ENCODE results near the gene SMARCD1.
A peak's percentile ranks its signal among the peaks of the same experiment; 100 is the strongest.

SMARCD1 gene

DNA sequence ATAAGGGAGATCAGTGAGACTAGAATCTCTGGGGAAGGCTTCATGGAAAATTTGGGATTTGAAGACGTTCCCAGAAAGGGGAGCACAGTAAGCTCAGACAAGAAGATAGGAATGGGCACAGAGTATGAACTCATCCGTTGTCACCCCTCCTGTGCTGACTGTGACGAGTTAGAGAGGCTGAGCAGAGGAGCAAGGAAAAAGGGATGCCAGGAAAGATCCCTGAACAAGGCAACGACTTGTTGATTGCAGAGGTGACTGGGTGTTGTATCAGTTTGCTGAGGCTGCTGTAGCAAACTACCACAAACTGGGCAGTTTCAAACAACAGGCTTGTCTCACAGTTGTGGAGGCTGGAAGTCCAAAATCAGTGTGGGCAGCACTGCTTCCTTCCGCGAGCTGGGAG is 12.8 kb downstream of the SMARCD1 start:
- peaks cover 78% of the 10 kb centered on the region for H3K36me3 ChIP-seq (ENCODE audit: control insufficient read depth, insufficient read depth, low read length)
- no peaks in the 10 kb centered on the region for H3K27me3 ChIP-seq (ENCODE audit: control insufficient read depth, insufficient read depth, low read length)
- no peak overlapping the region for H3K9ac ChIP-seq (ENCODE audit: low read depth, low read length)
- no peak overlapping the region for H3K4me3 ChIP-seq (ENCODE audit: low read depth, low read length)
- peaks cover 5% of the 10 kb centered on the region; the same call in 1 of the 2 replicates for H3K4me1 ChIP-seq (ENCODE audit: control insufficient read depth, insufficient read depth, low read length)
- no peak overlapping the region for H3K27ac ChIP-seq (ENCODE audit: low read depth, low read length)
- H3K9me3 ChIP-seq (ENCODE audit: control insufficient read depth, insufficient read depth, low read length): no peaks in the 10 kb centered on the region

DNA sequence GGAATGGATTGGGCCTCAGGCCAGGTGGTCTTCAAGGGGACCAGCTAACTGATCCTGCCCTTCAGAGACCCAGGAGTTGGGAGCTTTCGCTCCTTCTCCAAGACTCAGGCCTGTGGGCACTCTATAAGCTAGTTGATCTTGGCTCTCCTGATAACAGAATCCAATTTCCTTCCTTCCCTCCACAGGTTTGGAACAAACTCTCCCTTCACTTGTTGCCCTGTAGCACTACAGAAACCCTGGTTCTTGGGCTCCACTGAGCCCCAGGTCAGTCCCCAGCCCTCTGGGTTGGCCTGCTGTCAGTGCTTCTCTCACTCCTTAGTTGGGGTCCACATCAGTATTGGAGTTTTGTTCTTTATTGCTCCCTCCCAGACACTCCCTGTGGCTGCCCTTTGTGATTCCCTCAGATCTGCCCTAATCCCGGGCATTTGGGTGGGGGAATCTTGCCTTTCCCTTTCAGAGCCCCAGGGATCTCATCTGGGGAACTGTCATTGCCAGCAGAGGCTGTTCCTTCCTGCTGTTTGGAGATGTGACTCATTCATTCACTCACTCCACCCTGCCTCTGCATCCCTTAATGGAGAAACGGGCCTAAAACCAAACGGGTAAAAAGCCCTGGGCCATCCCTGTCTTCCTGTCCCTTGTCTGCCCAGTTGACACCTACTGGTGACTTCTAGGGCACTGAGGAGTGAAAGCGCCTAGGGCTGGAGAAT is 14.3 kb downstream of the SMARCD1 start:
- Histone ChIP-seq H3K9ac (ENCODE audit: low read depth, low read length) (no peak overlapping the region), H3K27me3 (ENCODE audit: control insufficient read depth, insufficient read depth, low read length) (no peaks in the 10 kb centered on the region)

DNA sequence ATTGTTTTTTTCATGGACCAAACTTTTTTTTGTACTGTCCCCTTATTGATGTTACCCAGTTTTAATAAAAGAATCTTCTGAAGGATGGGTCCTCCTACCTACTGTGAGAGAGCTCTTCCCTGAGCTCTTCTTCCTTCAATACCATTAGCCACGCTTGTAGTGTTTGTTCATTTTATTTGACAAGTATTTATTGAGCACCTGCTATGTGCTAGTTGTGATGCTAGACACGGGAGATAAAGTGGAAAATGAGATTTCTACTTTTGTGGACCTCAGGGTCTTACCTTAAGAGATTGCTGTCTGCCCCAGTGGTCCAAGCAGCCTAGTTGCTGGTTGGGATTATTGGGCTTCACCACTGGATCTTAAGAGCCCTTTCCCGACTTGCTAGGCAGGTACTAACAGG is 15.4 kb downstream of the SMARCD1 start:
- H3K27ac ChIP-seq (ENCODE audit: low read depth, low read length): no peak overlapping the region
- H3K36me3 ChIP-seq (ENCODE audit: control insufficient read depth, insufficient read depth, low read length): peaks cover 54% of the 10 kb centered on the region
- no peak overlapping the region for H3K9ac ChIP-seq (ENCODE audit: low read depth, low read length)

More for the DNA sequence above, 14.3 kb downstream of the SMARCD1 start:
- Histone ChIP-seq H3K27ac (ENCODE audit: low read depth, low read length) (peak overlapping the region; percentile 77), H3K9me3 (ENCODE audit: control insufficient read depth, insufficient read depth, low read length) (no peaks in the 10 kb centered on the region), H3K36me3 (ENCODE audit: control insufficient read depth, insufficient read depth, low read length) (peaks cover 63% of the 10 kb centered on the region), H3K4me3 (ENCODE audit: low read depth, low read length) (no peak overlapping the region), H3K4me1 (ENCODE audit: control insufficient read depth, insufficient read depth, low read length) (peaks cover 11% of the 10 kb centered on the region; the same call in 1 of the 2 replicates)

DNA sequence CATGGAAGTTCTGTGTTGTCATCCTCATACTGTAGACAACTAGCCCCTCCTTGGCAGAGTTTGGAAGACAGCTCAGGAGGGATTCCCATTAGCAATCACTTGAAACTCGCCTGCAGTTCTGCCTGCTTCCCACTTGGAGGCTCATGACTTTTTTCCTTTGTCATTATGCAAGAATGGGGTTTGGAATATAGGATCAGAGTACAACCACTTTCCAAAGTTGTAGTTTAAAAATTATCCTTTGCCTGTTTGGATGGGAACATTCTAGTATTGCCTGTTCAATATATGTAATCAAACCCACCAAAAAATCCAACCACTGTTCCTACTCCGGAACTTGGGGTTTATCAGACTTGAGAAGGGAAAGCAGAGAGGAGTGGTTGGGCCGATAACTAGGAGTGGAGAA is 16.5 kb downstream of the SMARCD1 start:
- Histone ChIP-seq H3K27me3 (ENCODE audit: control insufficient read depth, insufficient read depth, low read length) (no peaks in the 10 kb centered on the region), H3K4me1 (ENCODE audit: control insufficient read depth, insufficient read depth, low read length) (peaks cover 11% of the 10 kb centered on the region; the same call in 1 of the 2 replicates), H3K9ac (ENCODE audit: low read depth, low read length) (no peak overlapping the region), H3K9me3 (ENCODE audit: control insufficient read depth, insufficient read depth, low read length) (no peaks in the 10 kb centered on the region), H3K27ac (ENCODE audit: low read depth, low read length) (peak overlapping the region; percentile 64), H3K4me3 (ENCODE audit: low read depth, low read length) (no peak overlapping the region), H3K36me3 (ENCODE audit: control insufficient read depth, insufficient read depth, low read length) (peaks cover 43% of the 10 kb centered on the region)

More for the DNA sequence above, 15.4 kb downstream of the SMARCD1 start:
- no peak overlapping the region for H3K4me3 ChIP-seq (ENCODE audit: low read depth, low read length)
- no peaks in the 10 kb centered on the region for H3K9me3 ChIP-seq (ENCODE audit: control insufficient read depth, insufficient read depth, low read length)
- H3K4me1 ChIP-seq (ENCODE audit: control insufficient read depth, insufficient read depth, low read length): peaks cover 11% of the 10 kb centered on the region; the same call in 1 of the 2 replicates
- no peaks in the 10 kb centered on the region for H3K27me3 ChIP-seq (ENCODE audit: control insufficient read depth, insufficient read depth, low read length)

DNA sequence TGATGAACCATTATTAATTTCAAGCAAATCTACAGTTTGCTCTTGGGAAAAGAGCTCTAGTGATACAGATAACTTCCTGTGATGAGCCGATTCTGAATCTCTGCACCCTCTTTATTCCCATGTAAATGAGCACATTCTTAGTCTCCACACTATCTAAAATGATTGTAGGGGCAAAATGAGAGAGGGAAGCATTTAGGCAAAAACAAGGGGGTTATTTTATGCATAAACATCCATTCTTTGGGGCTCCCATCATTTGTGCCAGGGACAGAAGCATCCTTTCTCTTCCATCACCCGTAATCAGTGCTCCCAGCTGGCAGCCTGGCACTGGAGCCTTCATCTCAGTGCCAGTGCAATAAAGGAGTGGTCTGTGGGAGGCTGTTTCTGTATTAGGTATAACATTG is 17.0 kb downstream of the SMARCD1 start:
- Histone ChIP-seq H3K36me3 (ENCODE audit: control insufficient read depth, insufficient read depth, low read length) (peaks cover 38% of the 10 kb centered on the region), H3K27me3 (ENCODE audit: control insufficient read depth, insufficient read depth, low read length) (no peaks in the 10 kb centered on the region), H3K27ac (ENCODE audit: low read depth, low read length) (no peak overlapping the region), H3K9me3 (ENCODE audit: control insufficient read depth, insufficient read depth, low read length) (no peaks in the 10 kb centered on the region), H3K4me3 (ENCODE audit: low read depth, low read length) (no peak overlapping the region), H3K4me1 (ENCODE audit: control insufficient read depth, insufficient read depth, low read length) (peaks cover 11% of the 10 kb centered on the region; the same call in 1 of the 2 replicates), H3K9ac (ENCODE audit: low read depth, low read length) (no peak overlapping the region)

DNA sequence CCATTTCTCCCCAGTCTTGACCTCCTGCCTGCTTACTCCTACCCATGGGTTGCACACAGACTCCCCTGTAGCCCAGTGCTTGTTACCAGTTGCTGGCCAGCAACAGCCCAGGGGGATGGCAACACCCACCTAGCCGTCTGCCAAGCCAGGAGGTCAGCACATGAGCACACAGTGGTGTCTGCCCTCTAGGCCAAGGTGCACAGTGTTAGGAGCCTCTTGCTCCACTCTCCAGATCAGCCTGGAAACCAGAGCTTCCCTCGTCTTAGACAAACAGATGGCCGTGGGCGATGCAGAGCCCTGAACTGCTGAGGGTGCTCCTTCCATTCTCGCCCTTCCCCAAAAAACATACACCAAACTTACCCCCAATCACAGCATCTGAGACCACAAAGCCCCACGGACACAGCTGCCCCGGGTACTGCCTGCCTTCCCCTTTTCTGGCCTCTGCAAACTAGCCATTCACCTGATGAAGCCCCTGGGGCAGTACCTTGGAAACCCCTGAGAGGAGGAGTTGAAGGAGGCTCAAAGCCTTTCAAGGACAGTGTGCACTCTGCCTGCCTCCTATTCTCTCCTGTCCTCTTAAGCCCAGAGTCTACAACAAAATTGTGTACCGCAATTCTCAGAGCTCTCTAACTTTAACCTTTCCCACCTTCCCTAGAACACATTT is 17.6 kb downstream of the SMARCD1 start:
- Histone ChIP-seq H3K36me3 (ENCODE audit: control insufficient read depth, insufficient read depth, low read length) (peaks cover 36% of the 10 kb centered on the region), H3K27ac (ENCODE audit: low read depth, low read length) (no peak overlapping the region), H3K9ac (ENCODE audit: low read depth, low read length) (no peak overlapping the region), H3K4me1 (ENCODE audit: control insufficient read depth, insufficient read depth, low read length) (peaks cover 11% of the 10 kb centered on the region; the same call in 1 of the 2 replicates), H3K9me3 (ENCODE audit: control insufficient read depth, insufficient read depth, low read length) (no peaks in the 10 kb centered on the region), H3K27me3 (ENCODE audit: control insufficient read depth, insufficient read depth, low read length) (no peaks in the 10 kb centered on the region), H3K4me3 (ENCODE audit: low read depth, low read length) (no peak overlapping the region)

DNA sequence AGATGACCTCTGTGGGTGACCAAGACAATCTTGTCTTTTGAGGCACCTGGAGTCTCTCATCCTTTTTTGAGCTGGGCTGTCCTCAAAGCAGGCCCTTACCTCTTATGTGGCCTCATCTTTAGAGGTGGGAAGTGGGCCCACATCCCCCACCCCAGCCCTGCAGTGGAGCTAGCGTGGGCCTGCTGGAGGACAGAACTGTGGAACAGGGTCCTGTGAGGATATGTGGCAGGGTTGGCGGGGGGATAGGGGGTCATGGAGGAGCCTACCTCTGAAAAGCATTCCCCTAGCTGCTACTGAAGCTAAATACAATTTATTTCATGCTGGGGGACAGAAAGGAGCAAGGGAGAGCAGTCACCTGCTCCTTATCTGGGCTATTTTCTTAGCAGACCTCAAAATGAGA is 18.2 kb downstream of the SMARCD1 start:
- Histone ChIP-seq H3K27ac (ENCODE audit: low read depth, low read length) (no peak overlapping the region), H3K9me3 (ENCODE audit: control insufficient read depth, insufficient read depth, low read length) (no peaks in the 10 kb centered on the region), H3K9ac (ENCODE audit: low read depth, low read length) (no peak overlapping the region), H3K36me3 (ENCODE audit: control insufficient read depth, insufficient read depth, low read length) (peaks cover 30% of the 10 kb centered on the region), H3K4me3 (ENCODE audit: low read depth, low read length) (no peak overlapping the region), H3K4me1 (ENCODE audit: control insufficient read depth, insufficient read depth, low read length) (peaks cover 11% of the 10 kb centered on the region; the same call in 1 of the 2 replicates), H3K27me3 (ENCODE audit: control insufficient read depth, insufficient read depth, low read length) (no peaks in the 10 kb centered on the region)

DNA sequence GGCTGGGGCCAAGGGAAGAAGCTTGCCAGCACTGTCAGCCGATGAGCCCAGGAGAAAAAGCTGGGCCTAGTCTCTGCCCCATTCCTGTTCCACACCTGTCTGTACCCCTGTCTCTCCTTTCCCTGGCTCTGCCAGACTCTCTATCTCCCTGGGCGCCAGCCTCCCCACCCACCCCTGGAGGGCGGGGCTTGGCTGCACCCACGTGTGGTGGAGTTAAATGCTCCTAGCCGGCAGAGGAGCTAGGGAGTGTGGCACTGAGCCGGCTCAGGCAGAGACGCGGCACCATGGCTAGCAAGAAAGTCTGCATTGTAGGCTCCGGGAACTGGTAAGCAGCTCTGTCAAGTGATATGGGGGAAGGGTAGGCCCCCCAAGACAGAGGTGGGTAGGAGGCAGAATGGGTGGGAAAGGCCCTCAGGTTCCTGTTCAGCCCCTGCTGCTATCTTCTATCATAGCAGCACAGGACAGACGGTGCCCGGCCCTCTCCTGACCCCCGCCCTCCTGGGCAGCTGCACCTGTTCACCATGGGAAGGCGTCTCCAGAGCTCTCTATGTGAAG is 18.7 kb downstream of the SMARCD1 start, which contains the start of gene GPD1:
Gene GPD1 (plus strand): TSS at position 242 of the 555 bp plus-strand sequence. CDS start 43 bp downstream, at position 285.
- Histone ChIP-seq H3K27ac (ENCODE audit: low read depth, low read length) (no peak within 1 kb of the TSS), H3K9me3 (ENCODE audit: control insufficient read depth, insufficient read depth, low read length) (no peaks in the 10 kb centered on the region), H3K36me3 (ENCODE audit: control insufficient read depth, insufficient read depth, low read length) (peaks cover 25% of the 10 kb centered on the region), H3K9ac (ENCODE audit: low read depth, low read length) (no peak within 1 kb of the TSS), H3K4me3 (ENCODE audit: low read depth, low read length) (no peak within 1 kb of the TSS), H3K4me1 (ENCODE audit: control insufficient read depth, insufficient read depth, low read length) (peaks cover 11% of the 10 kb centered on the region; the same call in 1 of the 2 replicates), H3K27me3 (ENCODE audit: control insufficient read depth, insufficient read depth, low read length) (no peaks in the 10 kb centered on the region)

DNA sequence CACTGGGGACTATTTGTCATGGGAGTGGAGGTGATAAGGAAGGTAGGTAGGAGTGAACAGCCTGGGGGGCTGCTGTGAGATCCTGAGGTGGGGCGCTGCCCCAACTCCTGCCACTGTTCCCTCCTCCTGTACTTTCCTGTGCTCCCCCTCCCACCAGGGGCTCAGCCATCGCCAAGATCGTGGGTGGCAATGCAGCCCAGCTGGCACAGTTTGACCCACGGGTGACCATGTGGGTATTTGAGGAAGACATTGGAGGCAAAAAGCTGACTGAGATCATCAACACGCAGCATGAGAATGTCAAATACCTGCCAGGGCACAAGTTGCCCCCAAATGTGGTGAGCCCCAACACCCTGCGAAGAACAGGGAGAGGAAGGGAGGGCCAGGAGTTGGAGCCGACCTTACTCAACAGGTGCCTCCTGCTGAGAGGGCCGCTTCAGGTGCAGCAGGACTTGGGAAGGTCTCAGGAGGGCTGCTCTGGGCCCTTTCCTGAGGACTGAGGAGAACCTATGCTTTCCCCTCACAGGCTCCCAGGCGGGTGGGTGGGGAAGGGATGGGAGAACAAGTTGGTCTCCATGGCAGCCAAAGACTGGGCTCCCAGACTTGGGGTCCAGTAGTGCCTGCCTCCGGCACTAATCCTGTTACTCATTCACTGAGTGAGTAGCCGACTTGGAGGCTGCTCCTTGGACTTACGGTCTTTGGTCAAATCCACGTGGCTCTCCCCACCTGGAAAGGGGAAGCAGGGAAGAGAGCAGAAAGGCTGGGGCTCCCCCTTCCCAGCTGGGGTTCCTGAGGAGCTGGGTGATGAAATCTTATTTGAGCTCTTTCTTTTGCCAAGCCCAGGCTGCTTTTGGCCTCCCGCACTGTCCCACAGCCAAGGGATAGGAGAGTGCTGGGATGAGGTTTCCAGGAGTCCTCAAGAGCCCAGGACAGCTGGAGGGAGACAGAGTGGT is 19.6 kb downstream of the SMARCD1 start:
- H3K4me3 ChIP-seq (ENCODE audit: low read depth, low read length): no peak overlapping the region
- H3K36me3 ChIP-seq (ENCODE audit: control insufficient read depth, insufficient read depth, low read length): peaks cover 17% of the 10 kb centered on the region
- H3K27ac ChIP-seq (ENCODE audit: low read depth, low read length): no peak overlapping the region
- H3K4me1 ChIP-seq (ENCODE audit: control insufficient read depth, insufficient read depth, low read length): peaks cover 11% of the 10 kb centered on the region; the same call in 1 of the 2 replicates
- H3K9ac ChIP-seq (ENCODE audit: low read depth, low read length): no peak overlapping the region
- no peaks in the 10 kb centered on the region for H3K9me3 ChIP-seq (ENCODE audit: control insufficient read depth, insufficient read depth, low read length)
- H3K27me3 ChIP-seq (ENCODE audit: control insufficient read depth, insufficient read depth, low read length): no peaks in the 10 kb centered on the region

DNA sequence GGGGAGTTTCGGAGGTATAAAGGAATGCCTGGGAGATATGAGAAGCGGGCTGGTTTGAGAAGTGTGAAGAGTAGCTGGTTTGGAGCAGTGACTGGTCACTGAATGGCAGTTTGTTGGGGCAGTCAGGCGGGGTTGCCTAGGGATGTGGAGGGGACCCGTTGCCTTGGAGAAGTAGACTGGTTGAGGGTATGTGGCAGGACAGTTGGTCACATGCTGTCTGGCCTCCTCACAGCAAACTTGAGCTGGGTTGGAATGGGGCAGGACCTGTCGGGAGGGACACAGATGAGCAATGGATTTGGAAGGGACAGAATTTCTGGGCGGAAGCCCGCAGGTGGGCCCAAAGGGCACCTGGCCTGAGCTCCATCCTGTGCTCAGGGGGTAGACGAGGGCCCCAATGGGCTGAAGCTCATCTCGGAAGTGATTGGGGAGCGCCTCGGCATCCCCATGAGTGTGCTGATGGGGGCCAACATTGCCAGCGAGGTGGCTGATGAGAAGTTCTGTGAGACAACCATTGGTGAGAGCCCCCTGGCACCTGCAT is 20.8 kb downstream of the SMARCD1 start:
- Histone ChIP-seq H3K27me3 (ENCODE audit: control insufficient read depth, insufficient read depth, low read length) (no peaks in the 10 kb centered on the region), H3K4me1 (ENCODE audit: control insufficient read depth, insufficient read depth, low read length) (peaks cover 19% of the 10 kb centered on the region), H3K4me3 (ENCODE audit: low read depth, low read length) (no peak overlapping the region), H3K9ac (ENCODE audit: low read depth, low read length) (no peak overlapping the region), H3K27ac (ENCODE audit: low read depth, low read length) (no peak overlapping the region), H3K9me3 (ENCODE audit: control insufficient read depth, insufficient read depth, low read length) (no peaks in the 10 kb centered on the region), H3K36me3 (ENCODE audit: control insufficient read depth, insufficient read depth, low read length) (peaks cover 9% of the 10 kb centered on the region; the same call in 1 of the 2 replicates)

Data from HUES48 (cell line).